H9 (cell line): ENCODE measurements around the gene KIF12. TPM values are rescaled to one million over a fixed set of nuclear protein-coding genes. Genes with fewer than 3 reads are reported as not detected.

ENCODE experiments used
- DNase-seq: peaks from one replicate; pipeline ENCODE4 v3.0.0-alpha.2; 2017
- H2AFZ ChIP-seq: one replicate; pipeline ENCODE4 v1.6.1; 2013; ENCODE audit warnings: mild to moderate bottlenecking, low read length, control low read depth, moderate library complexity
- H2AK5ac ChIP-seq: 2 replicates; pipeline ENCODE4 v1.6.1; 2013; ENCODE audit warnings: low read length, control low read depth, mixed read lengths; ENCODE audit not compliant: insufficient read length
- H2BK120ac ChIP-seq: one replicate; pipeline ENCODE4 v1.6.1; 2013; ENCODE audit warnings: low read depth, mild to moderate bottlenecking, low read length, control low read depth, inconsistent platforms; ENCODE audit not compliant: poor library complexity, severe bottlenecking
- H2BK12ac ChIP-seq: 2 replicates; pipeline ENCODE4 v1.6.1; 2013; ENCODE audit warnings: low read length, control low read depth, mixed read lengths, low read depth; ENCODE audit not compliant: insufficient read length
- H2BK15ac ChIP-seq: 2 replicates; pipeline ENCODE4 v1.6.1; 2013; ENCODE audit warnings: low read depth, low read length, control low read depth
- H2BK20ac ChIP-seq: one replicate; pipeline ENCODE4 v1.6.1; 2013; ENCODE audit warnings: low read depth, mild to moderate bottlenecking, low read length, control low read depth, inconsistent platforms; ENCODE audit not compliant: poor library complexity, severe bottlenecking
- H2BK5ac ChIP-seq: 2 replicates; pipeline ENCODE4 v1.6.1; 2013; ENCODE audit warnings: low read length, control low read depth, mixed read lengths; ENCODE audit not compliant: insufficient read length
- H3K14ac ChIP-seq: 2 replicates; pipeline ENCODE4 v1.6.1; 2013; ENCODE audit warnings: low read length, control low read depth; ENCODE audit not compliant: insufficient read depth
- H3K18ac ChIP-seq: 2 replicates; pipeline ENCODE4 v1.6.1; 2013; ENCODE audit warnings: low read depth, mild to moderate bottlenecking, mixed read lengths, low read length, control low read depth; ENCODE audit not compliant: insufficient read length
- H3K23ac ChIP-seq: 2 replicates; pipeline ENCODE4 v1.6.1; 2013; ENCODE audit warnings: low read length, control low read depth, mixed read lengths, low read depth; ENCODE audit not compliant: insufficient read length
- H3K23me2 ChIP-seq: 2 replicates; pipeline ENCODE4 v1.6.1; 2013; ENCODE audit warnings: low read depth, mild to moderate bottlenecking, mixed read lengths, low read length, control low read depth; ENCODE audit not compliant: insufficient read length, poor library complexity, severe bottlenecking
- H3K27ac ChIP-seq: 2 replicates; pipeline ENCODE4 v1.5.1; 2013; ENCODE audit warnings: low read length, control low read depth, mixed read lengths, low read depth; ENCODE audit not compliant: insufficient read length
- H3K27me3 ChIP-seq: 2 replicates; pipeline ENCODE4 v1.6.1; 2013; ENCODE audit warnings: low read length, control low read depth, inconsistent platforms; ENCODE audit not compliant: insufficient read depth
- H3K4ac ChIP-seq: 2 replicates; pipeline ENCODE4 v1.6.1; 2013; ENCODE audit warnings: low read depth, mild to moderate bottlenecking, control low read depth, inconsistent platforms, low read length, moderate library complexity
- H3K4me1 ChIP-seq: 2 replicates; pipeline ENCODE4 v1.6.1; 2013; ENCODE audit warnings: low read length, control low read depth, inconsistent platforms; ENCODE audit not compliant: insufficient read depth
- H3K4me2 ChIP-seq: 2 replicates; pipeline ENCODE4 v1.6.1; 2013; ENCODE audit warnings: low read length, control low read depth, mixed read lengths; ENCODE audit not compliant: insufficient read length, insufficient read depth
- H3K56ac ChIP-seq: 2 replicates; pipeline ENCODE4 v1.6.1; 2013; ENCODE audit warnings: low read depth, mild to moderate bottlenecking, mixed read lengths, low read length, control low read depth; ENCODE audit not compliant: insufficient read length
- H3K79me1 ChIP-seq: 2 replicates; pipeline ENCODE4 v1.6.1; 2013; ENCODE audit warnings: low read depth, mild to moderate bottlenecking, moderate library complexity, low read length, control low read depth, inconsistent platforms; ENCODE audit not compliant: insufficient read depth, poor library complexity, severe bottlenecking
- H3K79me2 ChIP-seq: 2 replicates; pipeline ENCODE4 v1.6.1; 2013; ENCODE audit warnings: low read length, control low read depth, inconsistent platforms; ENCODE audit not compliant: insufficient read depth
- H3K9ac ChIP-seq: 2 replicates; pipeline ENCODE4 v1.6.1; 2013; ENCODE audit warnings: low read length, control low read depth, mixed read lengths; ENCODE audit not compliant: insufficient read length; ENCODE audit errors: extremely low read depth
- H3K9me3 ChIP-seq: one replicate; pipeline ENCODE4 v1.6.1; 2013; ENCODE audit warnings: low read depth, low read length, inconsistent platforms; ENCODE audit not compliant: control insufficient read depth
- H3T11ph ChIP-seq: one replicate; pipeline ENCODE4 v1.6.1; 2013; ENCODE audit warnings: mild to moderate bottlenecking, low read length, control low read depth, inconsistent platforms
- H4K20me1 ChIP-seq: one replicate; pipeline ENCODE4 v1.6.1; 2013; ENCODE audit not compliant: control insufficient read depth, insufficient read length, insufficient read depth
- H4K5ac ChIP-seq: 2 replicates; pipeline ENCODE4 v1.6.1; 2013; ENCODE audit warnings: low read depth, mild to moderate bottlenecking, mixed read lengths, low read length, control low read depth; ENCODE audit not compliant: insufficient read length
- H4K8ac ChIP-seq: replicated peaks from 2 replicates; pipeline ENCODE4 v1.6.1; 2013; ENCODE audit warnings: low read length, control low read depth, mixed read lengths, low read depth; ENCODE audit not compliant: insufficient read length
- H4K91ac ChIP-seq: 2 replicates; pipeline ENCODE4 v1.6.1; 2013; ENCODE audit warnings: low read depth, mild to moderate bottlenecking, moderate library complexity, mixed read lengths, low read length, control low read depth; ENCODE audit not compliant: insufficient read length
- H3K27ac Mint-ChIP-seq, 3 experiments: 2 replicates in 2 of 3; 3 replicates in 1 of 3; pipeline ENCODE4 v1.8.0; 2020 to 2021; ENCODE audit warnings: mixed read lengths in 3 of 3, mild to moderate bottlenecking in 1 of 3, moderate library complexity in 1 of 3
- H3K27me3 Mint-ChIP-seq: 2 replicates; pipeline ENCODE4 v1.8.0; 2021; ENCODE audit warnings: low read depth, mild to moderate bottlenecking, moderate library complexity, mixed read lengths
- H3K36me3 Mint-ChIP-seq, 3 experiments: 2 replicates in 2 of 3; 3 replicates in 1 of 3; pipeline ENCODE4 v1.8.0; 2020 to 2021; ENCODE audit warnings: low read depth in 3 of 3, mixed read lengths in 3 of 3; ENCODE audit not compliant: insufficient read depth in 1 of 3
- H3K4me1 Mint-ChIP-seq, 2 experiments: 2 replicates each; pipeline ENCODE4 v1.8.0; 2020; ENCODE audit warnings: mixed read lengths in 2 of 2
- H3K4me3 Mint-ChIP-seq, 2 experiments: 2 replicates in 1 of 2; 3 replicates in 1 of 2; pipeline ENCODE4 v1.8.0; 2020 to 2021; ENCODE audit warnings: mild to moderate bottlenecking in 2 of 2, mixed read lengths in 2 of 2, moderate library complexity in 1 of 2
- H3K9me3 Mint-ChIP-seq, 2 experiments: 2 replicates in 1 of 2; 3 replicates in 1 of 2; pipeline ENCODE4 v1.8.0; 2020; ENCODE audit warnings: mild to moderate bottlenecking in 2 of 2, mixed read lengths in 2 of 2, moderate library complexity in 1 of 2
- WGBS: extraction: QIAGEN DNeasy Blood & Tissue Kit; methylation state at CpG from one replicate; pipeline ENCODE4 v1.1.7; 2013; ENCODE audit warnings: missing lambda C conversion rate, low lambda C conversion rate, mixed read lengths; ENCODE audit not compliant: insufficient read length; ENCODE audit errors: extremely low coverage; 5-methylcytosine and 5-hydroxymethylcytosine counted together
- total RNA-seq: library from RNA; stranded (reverse); gene quantifications from 2 replicates; pipeline ENCODE4 v1.2.1, GENCODE V29; 2021
- TF ChIP-seq, protein P1 (sequence below): fragments of 200-600 bp; sonication (generic); conservative IDR thresholded peaks from 3 replicates; pipeline ENCODE4 v1.8.0; 2021; ENCODE audit warnings: antibody characterized with exemption, mild to moderate bottlenecking

The KIF12 gene
- total RNA-seq, 1 experiment from 2014 or later: 3.3 TPM

DNA sequence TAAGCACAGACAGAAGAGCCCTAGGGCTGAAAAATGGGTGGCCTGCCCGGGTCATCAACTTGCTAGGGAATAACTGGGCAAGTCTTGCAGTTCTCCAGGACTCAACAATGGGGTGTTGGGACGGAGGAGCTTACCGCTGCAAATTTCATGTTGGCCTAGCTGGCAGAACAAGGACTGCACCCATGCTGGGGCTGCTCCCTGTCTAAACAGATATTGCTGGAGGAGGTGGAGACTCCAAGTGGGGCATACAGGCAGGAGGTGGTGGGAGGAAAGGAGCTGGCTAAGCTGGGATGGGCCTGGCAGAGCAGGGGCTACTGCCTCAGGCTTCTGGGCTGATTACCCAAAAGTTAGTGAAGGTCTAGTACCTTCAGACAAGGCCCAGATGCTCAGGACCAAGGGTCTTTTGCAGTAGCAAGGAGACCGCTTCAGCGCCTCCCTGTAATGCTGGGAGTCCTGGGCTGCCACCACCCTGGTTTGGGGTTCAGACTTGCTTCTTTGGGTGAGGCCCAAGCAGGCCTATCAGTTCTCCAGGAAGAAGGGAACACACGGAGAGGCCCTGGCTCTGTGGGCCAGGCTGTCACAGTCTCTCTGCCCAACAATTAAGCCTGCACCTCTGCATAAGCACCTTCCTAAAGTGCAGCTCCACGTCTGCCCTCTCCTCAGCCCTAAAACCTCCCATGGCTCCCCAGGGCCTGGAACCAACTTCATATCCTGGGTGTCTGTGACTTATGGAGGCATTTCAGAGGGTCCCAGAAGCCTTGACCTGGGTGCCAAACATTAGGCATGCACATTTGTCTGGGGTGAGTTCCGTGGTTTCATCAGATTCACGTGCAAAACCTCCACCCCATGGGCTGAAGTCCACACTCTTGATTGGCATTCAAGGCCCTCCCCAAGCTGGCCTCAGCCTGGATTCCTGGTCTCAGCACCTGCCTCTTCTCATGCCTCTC is 24.2 kb upstream of the KIF12 start:
- Mint-ChIP-seq H3K27ac (peak overlapping the region in 1 of 3 experiments; percentile 66; a peak in 1 of 7 replicates), H3K9me3 (peaks cover 0 to 3% of the 10 kb centered on the region in 2 experiments; a peak in 2 of 5 replicates), H3K27me3 (peaks cover 30% of the 10 kb centered on the region), H3K36me3 (no peaks in the 10 kb centered on the region; a peak in 1 of 7 replicates), H3K4me3 (no peak overlapping the region), H3K4me1 (peaks cover 7 to 32% of the 10 kb centered on the region in 2 experiments)
- no peak overlapping the region for H3T11ph ChIP-seq
- no peak overlapping the region for H4K91ac ChIP-seq
- no peak overlapping the region for H4K5ac ChIP-seq
- H3K23me2 ChIP-seq: no peaks in the 10 kb centered on the region
- no peaks in the 10 kb centered on the region for H4K20me1 ChIP-seq
- H2BK120ac ChIP-seq: no peak overlapping the region
- no peak overlapping the region for H3K4ac ChIP-seq
- no peak overlapping the region for H3K56ac ChIP-seq
- H2AK5ac ChIP-seq: no peak overlapping the region
- no peaks in the 10 kb centered on the region for H3K27me3 ChIP-seq
- H4K8ac ChIP-seq: no peak overlapping the region
- H3K23ac ChIP-seq: no peak overlapping the region
- H2BK20ac ChIP-seq: no peak overlapping the region
- no peak overlapping the region; the same call in 1 of the 2 replicates for H3K14ac ChIP-seq
- H3K27ac ChIP-seq: no peak overlapping the region
- H2AFZ ChIP-seq: no peak overlapping the region
- no peak overlapping the region for H3K9ac ChIP-seq
- no peak for DNase-seq
- TF ChIP-seq, protein P1, sequence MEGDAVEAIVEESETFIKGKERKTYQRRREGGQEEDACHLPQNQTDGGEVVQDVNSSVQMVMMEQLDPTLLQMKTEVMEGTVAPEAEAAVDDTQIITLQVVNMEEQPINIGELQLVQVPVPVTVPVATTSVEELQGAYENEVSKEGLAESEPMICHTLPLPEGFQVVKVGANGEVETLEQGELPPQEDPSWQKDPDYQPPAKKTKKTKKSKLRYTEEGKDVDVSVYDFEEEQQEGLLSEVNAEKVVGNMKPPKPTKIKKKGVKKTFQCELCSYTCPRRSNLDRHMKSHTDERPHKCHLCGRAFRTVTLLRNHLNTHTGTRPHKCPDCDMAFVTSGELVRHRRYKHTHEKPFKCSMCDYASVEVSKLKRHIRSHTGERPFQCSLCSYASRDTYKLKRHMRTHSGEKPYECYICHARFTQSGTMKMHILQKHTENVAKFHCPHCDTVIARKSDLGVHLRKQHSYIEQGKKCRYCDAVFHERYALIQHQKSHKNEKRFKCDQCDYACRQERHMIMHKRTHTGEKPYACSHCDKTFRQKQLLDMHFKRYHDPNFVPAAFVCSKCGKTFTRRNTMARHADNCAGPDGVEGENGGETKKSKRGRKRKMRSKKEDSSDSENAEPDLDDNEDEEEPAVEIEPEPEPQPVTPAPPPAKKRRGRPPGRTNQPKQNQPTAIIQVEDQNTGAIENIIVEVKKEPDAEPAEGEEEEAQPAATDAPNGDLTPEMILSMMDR: no peak
- H3K4me2 ChIP-seq: no peak overlapping the region
- no peaks in the 10 kb centered on the region for H3K79me1 ChIP-seq
- WGBS: no CpG with 5 or more reads among the region's 9 CpGs
- H2BK12ac ChIP-seq: no peak overlapping the region
- H3K9me3 ChIP-seq: no peaks in the 10 kb centered on the region
- H3K18ac ChIP-seq: no peak overlapping the region
- H2BK5ac ChIP-seq: no peak overlapping the region
- no peak overlapping the region for H2BK15ac ChIP-seq
- H3K4me1 ChIP-seq: no peaks in the 10 kb centered on the region
- no peaks in the 10 kb centered on the region for H3K79me2 ChIP-seq
